NCI-H2029 (cell line): ENCODE measurements around the gene CCDC57.

Experiments used
- DNase-seq: peaks from one replicate; lab custom pipeline; 2025; lab: John Stamatoyannopoulos, UW

CCDC57 gene

GRCh38 chr17:82121660-82122629 lies 90.7 kb downstream of the CCDC57 start:
- DNase-seq: no peak

- no peak for DNase-seq
Observed at GRCh38 chr17:82121246-82121645, 91.4 kb downstream of the CCDC57 start.

DNA sequence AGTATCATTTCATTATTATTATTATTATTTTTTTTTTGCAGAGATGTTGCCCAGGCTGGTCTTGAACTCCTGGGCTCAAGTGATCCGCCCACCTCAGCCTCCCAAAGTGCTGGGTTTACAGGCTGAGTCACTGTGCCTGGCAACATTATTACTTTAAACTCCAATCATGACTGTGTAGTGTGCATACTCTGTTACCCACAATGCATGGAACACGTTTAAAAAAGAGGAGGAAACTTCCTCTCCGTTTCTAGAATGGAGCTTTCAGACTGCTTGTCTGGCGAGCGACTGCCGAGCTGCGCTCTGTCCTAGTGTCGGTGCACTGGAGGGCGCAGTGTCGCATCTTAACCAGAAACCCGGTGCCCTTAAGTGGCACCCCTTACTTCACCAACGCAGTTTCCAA lies 92.5 kb downstream of the CCDC57 start:
- no peak for DNase-seq

DNA sequence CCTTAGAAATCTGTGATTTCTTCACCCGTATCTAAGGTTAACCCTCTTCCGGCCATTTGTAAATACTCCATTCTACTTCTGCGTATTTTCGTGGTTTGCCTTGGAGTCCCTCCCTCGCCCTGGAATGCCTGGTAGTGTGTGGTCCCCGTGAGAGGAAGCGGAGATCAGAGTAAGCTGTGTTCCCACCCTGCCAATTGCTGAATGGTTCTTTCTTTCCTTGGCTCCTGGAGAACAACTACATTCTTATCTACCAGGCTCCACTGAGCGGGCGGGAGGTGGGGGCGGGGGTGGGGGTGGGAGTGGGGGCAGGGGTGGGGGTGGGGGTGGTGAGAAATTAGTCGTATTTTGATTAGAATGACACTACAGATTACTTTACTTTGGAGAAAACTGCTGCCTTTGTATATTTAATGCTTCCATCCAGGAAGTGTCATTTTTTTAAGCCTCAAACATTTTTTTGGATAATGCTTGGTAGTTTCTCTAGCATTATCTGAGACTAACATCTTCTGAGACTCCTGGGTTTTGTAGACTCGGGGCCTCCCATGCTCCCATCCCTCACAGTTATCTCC lies 93.7 kb downstream of the CCDC57 start:
- no peak for DNase-seq

DNA sequence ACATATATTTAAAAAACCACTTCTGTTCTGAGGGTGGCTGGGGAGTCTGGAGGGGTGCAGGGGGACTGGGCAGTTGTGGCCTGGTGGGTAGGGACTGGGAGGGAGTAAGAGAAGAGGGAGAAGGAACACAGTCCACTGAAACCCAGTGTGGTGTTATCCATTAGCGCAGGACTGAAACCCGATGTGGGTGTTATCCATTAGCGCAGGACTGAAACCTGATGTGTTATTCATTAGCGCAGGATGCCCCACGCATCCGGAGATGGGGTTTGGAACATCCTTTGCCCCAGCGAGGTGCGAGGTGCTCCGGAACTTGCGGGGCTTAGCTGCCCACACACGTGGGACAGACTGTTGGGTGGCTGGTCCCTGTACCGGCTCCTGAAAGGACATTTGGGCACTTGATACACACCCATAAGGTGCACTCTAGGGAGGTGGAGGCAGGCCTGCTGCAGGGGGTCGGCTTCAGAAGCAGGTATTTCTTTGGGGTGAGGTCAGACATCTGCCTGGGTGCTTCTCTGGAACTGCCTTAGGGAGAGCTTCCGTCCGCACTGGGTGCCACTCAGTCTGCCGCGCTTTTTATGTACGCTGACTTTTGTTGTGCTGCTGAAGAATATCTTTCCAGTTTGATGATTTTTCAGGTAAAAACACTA lies 94.4 kb downstream of the CCDC57 start:
- no peak for DNase-seq

- no peak for DNase-seq
Observed at GRCh38 chr17:82117139-82118090, 95.2 kb downstream of the CCDC57 start.

GRCh38 chr17:82116246-82116645 lies 96.4 kb downstream of the CCDC57 start:
- DNase-seq: no peak

DNA sequence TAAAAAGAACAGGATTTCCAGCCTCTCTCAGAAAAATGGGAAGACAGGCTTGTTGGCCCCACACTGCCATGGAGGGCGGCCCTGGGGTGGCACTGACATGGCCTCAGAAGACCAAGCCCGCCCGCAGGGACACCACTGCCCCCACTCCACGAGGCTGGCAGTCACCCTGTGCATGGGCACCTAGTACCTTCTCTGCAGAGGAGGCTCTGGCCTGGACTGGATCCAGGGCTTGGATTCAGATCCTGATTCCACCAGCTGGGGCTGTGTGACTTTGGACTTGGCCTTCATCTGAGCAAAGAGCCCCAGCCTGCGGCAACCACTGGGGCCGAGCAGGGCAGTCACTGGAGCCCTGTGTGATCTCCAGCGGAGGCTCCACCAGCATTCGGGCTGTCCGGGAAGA lies 97.8 kb downstream of the CCDC57 start:
- DNase-seq: no peak

DNA sequence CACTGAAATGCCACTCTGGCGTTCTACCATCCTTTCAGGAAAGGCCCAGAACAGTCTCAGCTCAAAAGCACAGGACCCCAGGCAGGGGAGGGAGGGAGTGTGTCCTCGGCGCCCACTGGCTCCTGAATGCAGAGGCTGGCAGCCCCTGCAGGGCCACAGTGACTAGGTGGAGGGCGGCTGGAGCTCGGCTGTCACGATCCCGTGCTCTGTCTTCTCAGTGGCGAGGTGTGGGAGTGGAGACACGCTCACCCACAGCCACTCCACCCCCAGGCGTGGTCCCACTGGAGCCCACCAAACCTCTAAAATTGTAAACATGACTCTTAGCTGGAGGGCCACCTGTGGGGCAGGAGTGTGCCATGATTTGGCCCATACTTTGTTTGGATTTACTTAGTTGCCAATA lies 98.2 kb downstream of the CCDC57 start:
- DNase-seq: no peak

DNA sequence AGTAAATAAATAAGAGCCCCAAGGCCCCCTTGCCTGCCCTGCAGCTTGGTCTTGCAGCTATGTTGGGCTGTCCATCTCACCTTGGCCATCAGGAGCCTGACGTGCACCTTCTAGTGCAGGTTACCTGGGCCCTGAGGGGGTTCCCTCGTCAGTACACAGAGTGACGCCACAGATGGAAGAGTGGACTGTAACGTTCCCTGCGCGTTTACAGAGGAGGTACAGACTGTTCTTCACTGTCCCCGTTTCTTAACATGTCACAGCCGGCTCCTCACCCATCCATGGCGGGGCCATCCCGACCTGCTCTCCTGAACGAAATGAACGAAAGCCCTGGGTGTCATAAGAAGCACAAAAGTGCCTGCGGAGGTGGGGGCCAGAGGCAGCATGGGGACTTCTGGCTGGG lies 98.7 kb downstream of the CCDC57 start:
- DNase-seq: no peak

GRCh38 chr17:82113422-82113821 lies 99.2 kb downstream of the CCDC57 start:
- DNase-seq: no peak

GRCh38 chr17:82112914-82113311 lies 99.7 kb downstream of the CCDC57 start:
- no peak for DNase-seq

GRCh38 chr17:82112181-82112913 lies 100.3 kb downstream of the CCDC57 start:
- DNase-seq: no peak

DNA sequence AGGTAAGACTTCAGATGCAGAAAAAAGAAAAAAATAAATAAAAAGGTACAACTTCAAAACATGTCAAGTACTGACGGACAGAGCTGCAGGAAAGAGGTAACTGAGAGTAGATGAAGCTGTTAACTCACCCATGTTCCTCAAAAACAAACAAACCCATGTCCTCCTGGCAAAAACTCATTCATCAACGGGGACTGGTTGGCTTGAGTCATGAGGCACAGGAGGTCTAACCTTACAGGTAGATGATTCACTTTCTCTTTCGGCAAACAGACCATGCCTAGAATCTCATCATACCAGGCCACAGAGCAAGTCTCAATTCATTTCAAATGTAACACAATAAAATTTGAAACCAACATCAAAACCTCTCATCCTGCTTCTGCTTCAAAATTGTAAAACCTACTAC lies 102.3 kb downstream of the CCDC57 start:
- DNase-seq: peak; percentile 62

GRCh38 chr17:82108961-82109475 lies 103.6 kb downstream of the CCDC57 start:
- DNase-seq: no peak

DNA sequence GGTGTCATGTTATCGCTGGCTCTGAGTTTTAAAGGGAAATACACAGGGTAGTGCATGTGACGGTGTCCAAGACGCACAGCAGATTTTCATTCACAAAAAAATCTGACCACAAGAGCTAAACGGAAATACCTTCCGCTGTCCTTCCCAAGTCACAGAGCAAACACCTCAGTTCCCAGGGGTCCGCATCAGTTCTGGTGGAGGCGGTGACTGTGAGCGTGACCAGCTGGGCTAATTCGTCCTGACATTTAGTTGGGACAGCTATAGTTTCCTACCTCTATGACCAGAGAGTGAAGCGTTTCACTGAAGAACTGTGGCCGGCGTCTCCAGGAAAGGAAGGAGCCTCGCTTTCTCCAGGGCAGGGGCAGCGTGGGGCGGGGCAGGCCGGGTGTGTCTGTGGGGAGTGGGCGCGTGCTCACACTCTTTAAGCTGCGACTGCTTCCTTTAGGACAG lies 104.1 kb downstream of the CCDC57 start:
- DNase-seq: no peak

DNA sequence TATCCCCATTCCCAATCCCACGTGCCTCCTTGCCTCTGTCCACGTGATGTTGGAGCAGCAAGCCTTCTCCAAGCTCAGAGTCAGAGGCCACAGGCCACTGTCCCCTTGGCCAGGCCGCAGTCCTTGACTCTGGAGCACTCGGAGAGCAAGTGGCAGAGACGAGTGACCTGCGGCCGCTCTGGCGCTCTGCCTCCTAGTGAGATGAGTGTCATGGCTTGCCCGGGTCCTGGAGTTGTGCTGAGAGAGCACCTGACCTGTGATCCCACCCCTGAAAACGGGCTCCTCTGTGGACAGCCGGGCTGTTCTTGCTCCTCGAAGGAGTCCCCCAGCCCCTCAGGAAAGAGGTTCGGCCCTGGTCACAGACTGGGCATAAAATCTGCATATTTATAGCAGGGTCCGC lies 104.6 kb downstream of the CCDC57 start:
- no peak for DNase-seq

DNA sequence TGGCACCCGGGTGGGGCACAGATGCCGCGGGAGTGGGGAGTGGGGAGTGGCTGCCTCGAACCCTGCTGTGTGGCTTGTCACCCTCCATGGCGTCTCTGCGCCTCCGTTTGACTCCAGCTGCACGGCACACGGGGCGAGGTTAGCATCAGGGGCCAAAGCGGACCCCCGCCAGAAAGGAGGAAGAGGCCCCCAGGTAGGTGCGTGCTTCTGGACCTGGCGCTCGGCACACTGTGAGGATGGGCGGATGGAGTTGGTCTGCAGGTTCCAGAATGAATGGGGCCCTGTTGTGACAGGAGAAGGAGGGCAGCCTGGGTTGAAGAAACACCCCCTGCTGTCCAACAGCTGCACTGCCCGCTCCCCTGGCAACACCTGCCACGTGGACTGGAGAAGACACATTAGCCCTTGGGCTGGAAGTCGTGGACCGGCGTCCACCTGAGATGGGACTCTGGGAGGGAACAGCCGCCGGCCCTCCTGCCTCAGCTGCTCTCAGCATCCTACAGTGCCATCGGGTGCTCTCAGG lies 105.2 kb downstream of the CCDC57 start:
- DNase-seq: no peak

- DNase-seq: no peak
Observed at GRCh38 chr17:82106688-82107305, 105.8 kb downstream of the CCDC57 start.
